CD4-positive, alpha-beta T cell treated with Interleukin-2 at 100 ng/mL for 4 hours (primary cell): ENCODE measurements around the gene SARNP.

Experiments
- DNase-seq: peaks from one replicate; pipeline ENCODE4 v3.0.0-alpha.2; 2020; ENCODE audit warnings: low spot score

The SARNP gene

GRCh38 chr12:55724226-55724939 lies 93.1 kb downstream of the SARNP start:
- DNase-seq: peak; percentile 72

GRCh38 chr12:55723516-55724225 lies 93.9 kb downstream of the SARNP start:
- no peak for DNase-seq

GRCh38 chr12:55722948-55723347 lies 94.6 kb downstream of the SARNP start:
- no peak for DNase-seq

- DNase-seq: no peak
Measured at GRCh38 chr12:55721601-55722213, 95.8 kb downstream of the SARNP start.

GRCh38 chr12:55720894-55721444 lies 96.6 kb downstream of the SARNP start:
- peak; percentile 18 for DNase-seq

- DNase-seq: no peak
Measured at GRCh38 chr12:55720071-55720564, 97.4 kb downstream of the SARNP start, which contains the start of gene RDH5. Gene RDH5 (plus strand): TSS chr12:55720393. CDS start chr12:55721185, 792 bp downstream.

GRCh38 chr12:55719371-55719770 lies 98.2 kb downstream of the SARNP start:
- DNase-seq: no peak

GRCh38 chr12:55718624-55719275 lies 98.8 kb downstream of the SARNP start:
- no peak for DNase-seq

GRCh38 chr12:55718015-55718414 lies 99.5 kb downstream of the SARNP start:
- no peak for DNase-seq

- peak; percentile 30 for DNase-seq
Measured at GRCh38 chr12:55717011-55718007, 100.2 kb downstream of the SARNP start.

- DNase-seq: no peak
Measured at GRCh38 chr12:55716582-55716957, 101.0 kb downstream of the SARNP start.

- DNase-seq: peak; percentile 89
Measured at GRCh38 chr12:55715833-55716581, 101.5 kb downstream of the SARNP start, which contains the start of gene BLOC1S1. Gene BLOC1S1 (plus strand): TSS chr12:55716046. CDS start chr12:55716052, 6 bp downstream.

- DNase-seq: no peak
Measured at GRCh38 chr12:55715169-55715764, 102.3 kb downstream of the SARNP start.

GRCh38 chr12:55713721-55714120 lies 103.8 kb downstream of the SARNP start:
- DNase-seq: no peak

GRCh38 chr12:55712700-55713415 lies 104.7 kb downstream of the SARNP start:
- no peak for DNase-seq

GRCh38 chr12:55711786-55712553 lies 105.6 kb downstream of the SARNP start:
- DNase-seq: no peak

- DNase-seq: no peak
Measured at GRCh38 chr12:55708695-55709233, 108.8 kb downstream of the SARNP start.
